ENCODE results near the gene ST6GALNAC2.

ST6GALNAC2 gene

DNA sequence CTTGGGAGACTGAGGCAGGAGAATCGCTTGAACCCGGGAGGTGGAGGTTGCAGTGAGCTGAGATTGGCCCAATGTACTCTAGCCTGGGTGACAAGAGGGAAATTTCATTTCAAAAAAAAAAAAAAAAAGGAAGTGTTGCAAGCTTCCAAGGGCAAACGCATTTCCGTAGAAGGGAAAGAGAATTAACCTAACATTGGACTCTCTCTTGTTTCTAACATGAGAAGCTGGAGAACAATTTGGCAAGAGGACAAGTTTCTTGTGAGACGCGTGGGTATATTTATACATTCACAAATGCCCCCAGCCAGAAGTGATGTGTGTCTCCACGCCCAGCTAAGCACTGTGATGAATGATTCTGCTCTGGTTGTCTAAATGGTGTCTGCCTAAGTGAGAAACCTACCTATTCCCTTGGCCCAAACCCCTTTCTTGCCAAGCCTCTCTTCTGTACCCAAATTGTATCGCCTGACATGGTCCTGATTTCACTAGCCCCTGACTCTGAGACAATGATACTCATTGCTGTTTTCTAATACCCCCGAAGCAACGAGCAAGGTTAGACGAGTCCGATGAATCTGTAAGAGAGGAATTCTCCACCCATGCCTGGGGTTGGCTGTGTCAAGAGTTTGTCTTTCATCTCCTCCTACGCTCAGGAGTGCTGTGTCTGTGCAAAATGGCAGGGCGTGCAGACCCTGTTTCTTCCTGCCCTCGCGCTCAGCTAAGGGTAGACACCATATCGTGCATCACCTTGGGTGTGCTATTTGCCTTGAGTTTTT lies 14.2 kb upstream of the ST6GALNAC2 start:
- DNase-seq: no peak

- DNase-seq: peak; percentile 31
Observed at GRCh38 chr17:76598004-76598439, 12.4 kb upstream of the ST6GALNAC2 start.

GRCh38 chr17:76597156-76598003 lies 11.7 kb upstream of the ST6GALNAC2 start:
- peak; percentile 41 for DNase-seq

GRCh38 chr17:76594690-76595089 lies 9.0 kb upstream of the ST6GALNAC2 start:
- no peak for DNase-seq

DNA sequence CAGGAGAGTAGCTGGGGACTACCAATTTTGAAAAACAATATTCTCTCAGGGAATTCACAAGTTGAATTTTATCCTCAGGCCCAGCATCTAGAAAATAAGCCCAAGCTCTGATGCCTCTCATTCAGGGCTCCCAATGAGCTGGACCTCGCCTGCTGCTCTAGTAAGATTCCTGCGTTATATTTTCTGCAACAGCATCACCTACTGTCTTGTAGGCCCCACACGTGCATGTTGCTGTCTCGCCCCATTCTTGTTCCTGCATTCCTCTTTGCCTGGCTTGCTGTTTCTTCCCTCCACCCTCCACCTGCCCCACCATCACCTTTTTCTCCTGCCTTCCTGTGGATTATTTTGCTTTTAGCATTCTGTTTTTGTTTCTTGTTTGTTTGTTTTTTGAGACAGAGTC lies 8.3 kb upstream of the ST6GALNAC2 start:
- DNase-seq: peak; percentile 36

DNA sequence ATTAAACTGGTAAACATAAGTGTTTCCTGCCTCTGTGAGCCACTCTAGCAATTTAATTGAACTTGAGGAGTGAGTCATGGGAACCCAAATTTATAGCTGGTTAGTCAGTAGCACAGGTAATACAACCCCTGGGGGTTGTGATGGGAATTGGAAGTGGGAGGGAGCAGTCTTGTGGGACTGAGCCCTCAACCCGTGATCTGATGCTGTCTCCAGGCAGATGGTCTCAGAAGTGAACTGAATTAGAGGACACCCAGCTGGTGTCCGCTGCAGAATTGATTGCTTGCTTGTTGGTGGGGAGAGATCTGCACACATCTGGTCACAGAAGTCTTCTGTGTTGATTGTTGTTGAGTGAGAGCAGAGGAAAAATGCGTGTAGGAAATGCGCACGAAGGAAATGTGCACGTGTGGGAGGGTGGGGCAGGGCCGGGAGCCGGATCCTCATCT lies 7.7 kb upstream of the ST6GALNAC2 start:
- peak; percentile 51 for DNase-seq

GRCh38 chr17:76588182-76588581 lies 2.5 kb upstream of the ST6GALNAC2 start:
- no peak for DNase-seq

GRCh38 chr17:76586741-76587487 lies 1.3 kb upstream of the ST6GALNAC2 start:
- DNase-seq: peak; percentile 55

GRCh38 chr17:76585033-76585648 lies 519 bp downstream of the ST6GALNAC2 start:
- peak; percentile 63 for DNase-seq

DNA sequence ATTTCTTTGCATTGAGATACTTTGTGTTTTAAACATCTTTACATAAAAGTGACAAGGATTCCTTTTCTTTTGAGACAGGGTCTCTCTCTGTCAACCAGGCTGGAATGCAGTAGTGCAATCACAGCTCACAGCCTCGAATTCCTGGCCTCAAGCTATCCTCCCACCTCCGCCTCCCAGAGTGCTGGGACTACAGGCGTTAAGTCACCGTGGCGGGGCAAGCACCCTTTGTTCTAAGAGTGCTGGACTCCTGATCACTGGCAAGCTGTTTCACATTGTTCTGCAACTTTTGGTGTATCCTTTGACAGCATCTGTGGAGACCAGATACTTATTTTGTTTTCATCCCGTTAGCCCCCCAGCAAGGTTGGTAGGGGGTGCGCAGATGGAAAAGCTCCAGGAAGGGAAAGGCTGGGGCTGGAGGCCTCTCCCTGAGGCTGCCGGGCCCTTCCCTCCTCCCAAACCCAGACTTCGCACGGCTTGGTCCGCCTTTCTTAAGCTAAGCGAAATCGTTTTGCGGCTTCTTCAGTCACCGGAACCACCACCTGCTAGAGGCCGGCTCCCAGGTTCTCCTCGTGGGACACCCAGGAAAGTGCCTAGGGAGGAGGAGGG lies 1.1 kb downstream of the ST6GALNAC2 start:
- DNase-seq: peak; percentile 47

DNA sequence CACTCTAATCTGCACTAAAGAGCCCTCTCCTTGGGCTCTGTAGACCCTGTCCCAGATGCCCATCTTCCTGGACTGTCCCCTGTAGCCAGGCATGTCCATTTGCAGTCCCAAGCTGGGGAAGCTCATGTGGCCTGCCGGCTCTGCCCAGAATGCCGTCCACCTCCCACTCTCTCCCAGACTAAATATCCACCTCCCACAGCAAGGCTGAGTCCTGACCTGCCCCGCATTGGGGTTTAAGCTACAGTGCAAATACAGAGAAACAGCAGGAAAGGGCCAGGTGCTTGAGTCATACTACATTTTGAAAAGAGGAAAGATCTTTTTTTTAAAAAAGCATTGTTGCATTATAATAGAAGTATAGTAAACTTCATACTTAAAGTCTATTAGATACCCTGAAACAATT lies 3.0 kb downstream of the ST6GALNAC2 start:
- no peak for DNase-seq

DNA sequence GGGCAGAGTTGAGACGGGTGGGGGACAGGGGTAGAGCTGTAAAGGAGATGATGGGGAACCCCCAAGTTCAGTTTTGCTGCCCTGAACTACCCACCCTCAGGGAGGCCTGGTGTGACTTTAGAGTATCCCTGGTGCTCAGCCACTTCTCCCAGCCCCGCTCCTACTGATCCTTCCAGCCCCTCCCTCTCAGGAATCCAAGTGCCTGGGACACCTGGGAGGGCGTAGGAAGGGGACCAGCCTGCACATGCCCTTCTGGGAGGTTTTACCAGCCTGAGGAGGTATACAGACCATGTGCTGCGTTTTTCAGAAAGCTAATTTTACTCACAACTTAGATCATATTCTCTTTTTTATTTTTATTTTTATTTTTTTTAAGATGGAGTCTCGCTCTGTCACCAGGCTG lies 4.1 kb downstream of the ST6GALNAC2 start:
- no peak for DNase-seq

DNA sequence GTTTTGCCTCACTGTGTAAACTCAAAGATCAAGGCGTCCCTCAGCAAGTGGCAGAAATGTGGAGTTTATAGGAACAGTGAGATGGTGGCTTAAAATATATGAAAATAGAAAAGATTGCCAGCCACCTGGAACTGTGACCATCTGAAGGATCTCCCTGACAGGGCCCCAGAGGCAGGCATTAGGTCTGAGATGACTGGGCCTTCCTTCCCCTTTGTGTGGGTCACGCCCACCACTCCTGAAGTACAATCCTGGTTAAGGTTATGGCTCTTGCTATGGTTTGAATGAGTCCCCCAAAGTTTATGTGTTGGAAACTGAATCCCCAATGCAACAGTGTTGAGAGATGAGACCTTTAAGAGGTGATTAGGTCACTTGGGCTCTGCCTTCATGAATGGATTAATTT lies 6.4 kb downstream of the ST6GALNAC2 start:
- DNase-seq: no peak

- no peak for DNase-seq
Observed at GRCh38 chr17:76578376-76578775, 7.3 kb downstream of the ST6GALNAC2 start.

GRCh38 chr17:76577876-76578275 lies 7.8 kb downstream of the ST6GALNAC2 start:
- no peak for DNase-seq

DNA sequence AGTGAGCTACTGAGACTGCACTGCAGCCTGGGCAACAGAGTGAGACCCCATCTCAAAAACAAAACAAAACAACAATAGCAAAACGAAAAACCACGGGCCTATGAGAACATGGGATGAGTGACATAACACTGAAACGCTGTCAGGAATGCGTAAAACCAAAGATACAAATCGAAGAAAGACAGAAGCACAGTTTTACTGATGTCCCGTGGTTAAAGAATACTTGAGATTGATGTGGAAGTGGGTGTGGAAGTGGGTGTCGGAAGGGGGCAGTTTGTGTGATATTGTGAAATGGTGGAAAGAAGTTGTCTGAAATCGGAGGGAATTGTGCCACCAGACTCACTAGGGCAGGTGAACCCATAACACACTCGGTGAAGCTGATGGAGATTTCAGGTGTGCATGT lies 9.5 kb downstream of the ST6GALNAC2 start:
- DNase-seq: no peak

DNA sequence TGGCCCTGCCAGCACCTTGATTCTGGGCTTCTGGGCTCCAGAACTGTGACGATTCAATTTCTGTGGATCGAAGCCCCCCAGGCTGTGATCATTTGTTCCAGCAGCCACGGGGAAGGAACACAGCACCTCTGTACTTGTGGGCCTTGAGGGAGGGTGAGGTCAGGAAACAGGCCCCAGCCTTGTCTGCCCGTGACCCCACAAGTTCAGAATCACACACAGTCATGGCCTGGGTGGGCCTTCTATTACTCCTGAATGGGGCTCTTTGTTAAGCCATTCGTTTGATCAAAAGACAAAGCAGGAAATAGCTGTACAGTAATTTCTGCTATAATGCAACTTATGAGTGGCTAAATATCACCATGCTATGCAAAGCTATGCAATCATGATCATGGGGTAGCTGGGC lies 10.1 kb downstream of the ST6GALNAC2 start:
- DNase-seq: no peak

GRCh38 chr17:76574166-76574565 lies 11.5 kb downstream of the ST6GALNAC2 start:
- DNase-seq: no peak

- no peak for DNase-seq
Observed at GRCh38 chr17:76573096-76573495, 12.6 kb downstream of the ST6GALNAC2 start.

DNA sequence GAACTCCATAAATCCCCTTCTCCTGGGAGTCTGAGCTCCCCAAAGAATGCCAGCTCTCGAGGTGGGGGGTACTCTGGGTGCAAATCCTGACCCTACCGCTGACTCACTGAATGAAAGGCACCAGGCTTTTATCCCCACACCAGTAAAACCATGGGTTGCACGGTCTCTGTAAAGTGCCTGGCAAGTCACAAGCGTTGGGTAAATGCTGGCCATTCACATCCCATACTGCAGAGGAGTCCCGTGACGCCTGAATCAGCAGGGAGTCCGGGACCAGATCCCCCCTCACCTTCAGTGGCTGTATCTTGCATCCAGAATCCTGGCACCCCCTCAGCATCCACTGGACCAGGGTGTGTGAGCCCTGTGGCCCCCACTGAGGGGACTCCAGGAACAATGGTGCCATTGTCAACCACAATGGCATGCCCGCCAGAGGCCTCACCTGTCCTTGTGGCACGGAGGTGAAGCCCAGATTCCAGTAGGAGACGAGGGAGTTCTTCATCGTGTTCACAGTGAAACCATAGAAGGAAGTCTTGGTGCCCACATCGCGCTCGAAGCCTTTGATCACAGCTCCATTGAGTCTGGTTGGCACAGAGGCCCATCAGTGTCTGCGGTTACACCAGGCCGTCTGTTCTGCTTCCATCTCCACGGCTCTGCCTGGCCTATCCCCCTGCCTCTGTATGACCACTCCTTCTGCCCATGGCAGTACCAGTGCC lies 13.3 kb downstream of the ST6GALNAC2 start:
- no peak for DNase-seq

- DNase-seq: no peak
Observed at GRCh38 chr17:76570877-76571471, 14.7 kb downstream of the ST6GALNAC2 start.
